Kidney (tissue), 14 donors: Measurements from ENCODE around the gene HSPA4. TPM values are rescaled to one million over a fixed set of nuclear protein-coding genes. Genes with fewer than 3 reads are reported as not detected.

Experiments
- DNase-seq, 5 donors: peaks; one replicate each; pipeline ENCODE4 v3.0.0-alpha.2; 2013 to 2020
- FAIRE-seq: peaks from 2 replicates; lab custom pipeline; 2012; peaks lifted over from hg19 to GRCh38; lab: Jason Lieb, UNC
- H3K27ac ChIP-seq, 2 donors: one replicate each; pipeline ENCODE4 v1.7.0; 2013; ENCODE audit warnings: low read depth in 2 of 2, low read length in 2 of 2, inconsistent platforms in 1 of 2
- H3K27me3 ChIP-seq: one replicate; pipeline ENCODE4 v1.7.1; 2013; ENCODE audit warnings: low read length, inconsistent platforms; ENCODE audit not compliant: control insufficient read depth, insufficient read depth
- H3K36me3 ChIP-seq, 3 donors: one replicate each; pipeline versions ENCODE4 v1.7.0 to v1.7.1; 2013; ENCODE audit warnings: low read length in 3 of 3, control low read depth in 1 of 3, inconsistent platforms in 1 of 3; ENCODE audit not compliant: insufficient read depth in 3 of 3, control insufficient read depth in 2 of 3
- H3K4me1 ChIP-seq, 3 donors: one replicate each; pipeline versions ENCODE4 v1.7.0 to v1.7.1; 2013; ENCODE audit warnings: low read length in 3 of 3, inconsistent platforms in 1 of 3, low read depth in 1 of 3; ENCODE audit not compliant: control insufficient read depth in 2 of 3, insufficient read depth in 2 of 3
- H3K4me3 ChIP-seq, 3 donors: one replicate each; pipeline versions ENCODE4 v1.7.0 to v1.8.1; 2013; ENCODE audit warnings: low read length in 3 of 3, control low read depth in 1 of 3, inconsistent platforms in 1 of 3
- H3K9ac ChIP-seq, 3 donors: one replicate each; pipeline versions ENCODE4 v1.7.0 to v1.7.1; 2013; ENCODE audit warnings: low read length in 3 of 3, control low read depth in 1 of 3, inconsistent platforms in 1 of 3
- H3K9me3 ChIP-seq, 3 donors: one replicate each; pipeline versions ENCODE4 v1.7.0 to v1.7.1; 2013; ENCODE audit warnings: low read length in 3 of 3, control low read depth in 1 of 3, inconsistent platforms in 1 of 3; ENCODE audit not compliant: control insufficient read depth in 2 of 3, insufficient read depth in 1 of 3
- intact Hi-C: fragments of 100-400 bp; cut with DNase I; formaldehyde crosslinking; loops from one replicate; pipeline ENCODE4 v1.11.1; 2022
- polyA plus RNA-seq: library from polyadenylated mRNA; stranded (reverse); fragments of 350-450 nt; fragmentation: Illumina TruSeq; extraction: RNeasy Lipid Tissue Mini Kit (QIAGEN cat#74804); gene quantifications from one replicate; pipeline ENCODE4 v1.2.3, GENCODE V29; 2014; ENCODE audit warnings: low read depth, low replicate concordance; ENCODE audit not compliant: insufficient read depth
- total RNA-seq: library from RNA; stranded (reverse); fragmentation: NEBNext Ultra II Directional; extraction: Animal tissue kit (Norgen Biotek cat#: 25700); gene quantifications from one replicate; pipeline ENCODE4 v1.2.1, GENCODE V29; 2021
- TF ChIP-seq, protein P1 (sequence below): IDR thresholded peaks from 3 replicates; pipeline ENCODE4 v1.5.1; 2012; ENCODE audit warnings: mild to moderate bottlenecking, moderate library complexity, borderline replicate concordance; ENCODE audit not compliant: insufficient read depth; ENCODE audit errors: extremely low read depth
- donor health status: control.
- donor health status: control.
- donor health status: control.
- donor health status: control.
- donor health status: control.
- donor health status: DM: yes; HTN: yes; CAD: no.
- donor health status: Normal renal cell carcinoma (clear cell type).

The HSPA4 gene
- total and polyA plus RNA-seq, 2 donors from 2014 or later: 79.7 to 81.5 TPM

DNA sequence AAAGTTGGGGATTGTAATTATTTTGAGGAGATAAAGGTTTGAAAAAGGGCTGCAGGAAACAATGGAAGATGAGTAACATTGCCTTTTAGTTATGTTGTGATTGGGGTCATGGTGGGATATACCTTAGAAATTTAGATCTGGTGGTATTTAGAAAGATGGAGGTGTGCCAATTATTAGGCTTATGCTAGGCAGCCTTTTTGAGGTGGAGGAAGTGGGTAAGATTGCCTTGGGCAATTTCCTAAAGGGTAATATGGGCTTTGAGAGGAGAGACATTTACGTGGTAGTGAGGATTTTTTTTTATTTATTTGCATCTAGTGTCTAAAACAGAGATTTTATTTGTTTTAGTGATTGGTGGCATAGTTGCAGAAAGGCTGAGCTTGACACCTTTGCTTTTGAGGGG, 10.5 kb downstream of the HSPA4 start:
- intact Hi-C loops: no loop called here
- H3K9me3 ChIP-seq: no peaks in the 10 kb centered on the region
- DNase-seq (no peak), FAIRE-seq (no peak)
- H3K36me3 ChIP-seq: peaks cover 2 to 11% (median 3%) of the 10 kb centered on the region in 3 donors
- TF ChIP-seq, protein P1, sequence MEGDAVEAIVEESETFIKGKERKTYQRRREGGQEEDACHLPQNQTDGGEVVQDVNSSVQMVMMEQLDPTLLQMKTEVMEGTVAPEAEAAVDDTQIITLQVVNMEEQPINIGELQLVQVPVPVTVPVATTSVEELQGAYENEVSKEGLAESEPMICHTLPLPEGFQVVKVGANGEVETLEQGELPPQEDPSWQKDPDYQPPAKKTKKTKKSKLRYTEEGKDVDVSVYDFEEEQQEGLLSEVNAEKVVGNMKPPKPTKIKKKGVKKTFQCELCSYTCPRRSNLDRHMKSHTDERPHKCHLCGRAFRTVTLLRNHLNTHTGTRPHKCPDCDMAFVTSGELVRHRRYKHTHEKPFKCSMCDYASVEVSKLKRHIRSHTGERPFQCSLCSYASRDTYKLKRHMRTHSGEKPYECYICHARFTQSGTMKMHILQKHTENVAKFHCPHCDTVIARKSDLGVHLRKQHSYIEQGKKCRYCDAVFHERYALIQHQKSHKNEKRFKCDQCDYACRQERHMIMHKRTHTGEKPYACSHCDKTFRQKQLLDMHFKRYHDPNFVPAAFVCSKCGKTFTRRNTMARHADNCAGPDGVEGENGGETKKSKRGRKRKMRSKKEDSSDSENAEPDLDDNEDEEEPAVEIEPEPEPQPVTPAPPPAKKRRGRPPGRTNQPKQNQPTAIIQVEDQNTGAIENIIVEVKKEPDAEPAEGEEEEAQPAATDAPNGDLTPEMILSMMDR: no peak
- H3K27ac ChIP-seq: no peak overlapping the region
- no peaks in the 10 kb centered on the region for H3K27me3 ChIP-seq
- H3K9ac ChIP-seq: no peak overlapping the region
- H3K4me3 ChIP-seq: no peak overlapping the region
- peaks cover 0 to 9% (median 0%) of the 10 kb centered on the region in 3 donors for H3K4me1 ChIP-seq

DNA sequence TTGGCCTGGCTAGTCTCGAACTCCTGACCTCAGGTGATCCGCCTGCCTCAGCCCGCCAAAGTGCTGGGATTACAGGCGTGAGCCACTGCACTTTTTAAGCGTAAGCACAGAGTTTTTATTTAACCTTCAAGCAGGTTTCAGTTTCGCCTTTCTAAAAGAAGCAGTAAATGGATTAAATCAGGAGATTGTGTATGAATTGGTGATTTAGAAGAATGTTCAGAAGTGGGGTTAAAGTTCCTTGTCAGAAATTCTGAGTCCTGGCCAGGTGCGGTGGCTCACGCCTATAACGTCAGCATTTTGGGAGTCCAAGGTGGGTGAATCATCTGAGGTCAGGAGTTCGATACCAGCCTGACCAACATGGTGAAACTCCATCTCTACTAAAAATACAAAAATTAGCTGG, 12.2 kb downstream of the HSPA4 start:
- DNase-seq (no peak), FAIRE-seq (no peak)
- intact Hi-C loops: no loop called here
- H3K9ac ChIP-seq: no peak overlapping the region
- no peak overlapping the region for H3K4me3 ChIP-seq
- H3K9me3 ChIP-seq: no peaks in the 10 kb centered on the region
- TF ChIP-seq, protein P1: no peak
- H3K27me3 ChIP-seq: no peaks in the 10 kb centered on the region
- no peak overlapping the region for H3K27ac ChIP-seq
- peaks cover 0 to 4% (median 0%) of the 10 kb centered on the region in 3 donors for H3K4me1 ChIP-seq
- H3K36me3 ChIP-seq: peaks cover 2 to 15% (median 9%) of the 10 kb centered on the region in 3 donors

DNA sequence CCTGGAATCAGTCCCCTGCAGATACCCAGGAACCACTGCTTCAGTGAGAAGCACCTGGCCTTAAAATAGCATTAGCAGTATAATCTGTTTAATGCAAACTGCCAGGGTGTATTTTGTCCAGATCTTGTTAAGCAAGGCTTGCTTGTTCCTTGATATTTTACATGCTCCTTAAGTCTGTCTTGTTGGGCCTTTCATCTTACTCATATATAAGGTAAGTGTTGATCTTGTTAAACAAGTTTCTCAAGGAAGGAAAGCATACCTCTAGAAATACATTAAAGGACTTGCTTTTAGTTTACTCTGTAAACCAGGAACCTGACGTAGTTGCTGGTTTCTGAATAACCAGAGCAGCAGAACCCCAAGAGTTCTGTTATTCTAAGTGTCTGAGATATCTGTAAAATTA, 13.7 kb downstream of the HSPA4 start:
- H3K9ac ChIP-seq: no peak overlapping the region
- H3K27ac ChIP-seq: no peak overlapping the region
- DNase-seq (peak in 1 of 5 donors; percentile 18), FAIRE-seq (no peak)
- no peak overlapping the region for H3K4me3 ChIP-seq
- intact Hi-C loops: no loop called here
- no peaks in the 10 kb centered on the region for H3K9me3 ChIP-seq
- peaks cover 2 to 24% (median 19%) of the 10 kb centered on the region in 3 donors for H3K36me3 ChIP-seq
- H3K4me1 ChIP-seq: peaks cover 0 to 2% (median 0%) of the 10 kb centered on the region in 3 donors
- H3K27me3 ChIP-seq: no peaks in the 10 kb centered on the region
- TF ChIP-seq, protein P1: no peak

DNA sequence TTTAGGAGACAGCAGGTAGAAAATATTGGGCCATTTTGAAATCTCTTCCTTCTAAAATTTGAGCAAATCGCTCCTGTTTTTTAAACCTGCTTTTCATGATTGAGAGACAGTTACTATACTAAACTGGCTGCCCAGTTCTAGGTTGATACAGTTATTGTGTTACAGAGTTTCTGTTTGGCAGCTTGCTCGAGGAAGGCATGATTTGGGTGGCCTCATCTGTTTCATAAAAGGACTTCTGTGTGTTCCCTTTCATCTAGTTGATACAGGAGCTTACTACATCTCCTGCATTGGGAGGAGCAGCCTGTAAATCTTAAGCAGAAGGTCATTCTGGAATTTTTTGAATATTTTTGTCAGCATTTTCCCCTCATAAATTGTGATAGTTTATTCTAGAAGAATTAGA, 14.2 kb downstream of the HSPA4 start:
- FAIRE-seq: no peak
- Histone ChIP-seq H3K9me3 (no peaks in the 10 kb centered on the region), H3K27me3 (no peaks in the 10 kb centered on the region), H3K9ac (no peak overlapping the region), H3K27ac (no peak overlapping the region), H3K4me1 (peaks cover 0 to 2% (median 0%) of the 10 kb centered on the region in 3 donors), H3K36me3 (peaks cover 2 to 30% (median 22%) of the 10 kb centered on the region in 3 donors), H3K4me3 (no peak overlapping the region)
- intact Hi-C loops: no loop called here
- DNase-seq: no peak
- TF ChIP-seq, protein P1: no peak
